Glutamatergic neuron (in vitro differentiated cells): Measurements from ENCODE around the gene HTT. TPM values are rescaled to one million over a fixed set of nuclear protein-coding genes. Genes with fewer than 3 reads are reported as not detected.

ENCODE experiments used
- DNase-seq: peaks from one replicate; pipeline ENCODE4 v3.0.0; 2022
- H3K27ac Mint-ChIP-seq: one replicate; pipeline ENCODE4 v1.8.0; 2020; ENCODE audit warnings: mild to moderate bottlenecking, mixed read lengths, inconsistent platforms; ENCODE audit not compliant: unreplicated experiment
- H3K27me3 Mint-ChIP-seq: one replicate; pipeline ENCODE4 v1.8.0; 2020; ENCODE audit warnings: mild to moderate bottlenecking, moderate library complexity, mixed read lengths, inconsistent platforms; ENCODE audit not compliant: unreplicated experiment
- H3K36me3 Mint-ChIP-seq: one replicate; pipeline ENCODE4 v1.8.0; 2020; ENCODE audit warnings: mild to moderate bottlenecking, mixed read lengths, inconsistent platforms; ENCODE audit not compliant: unreplicated experiment
- H3K4me1 Mint-ChIP-seq: one replicate; pipeline ENCODE4 v1.8.0; 2020; ENCODE audit warnings: mild to moderate bottlenecking, low read depth, mixed read lengths, inconsistent platforms; ENCODE audit not compliant: unreplicated experiment
- H3K4me3 Mint-ChIP-seq: one replicate; pipeline ENCODE4 v1.8.0; 2020; ENCODE audit warnings: mild to moderate bottlenecking, mixed read lengths, inconsistent platforms; ENCODE audit not compliant: unreplicated experiment
- H3K9me3 Mint-ChIP-seq: one replicate; pipeline ENCODE4 v1.8.0; 2020; ENCODE audit warnings: mild to moderate bottlenecking, moderate library complexity, mixed read lengths, inconsistent platforms; ENCODE audit not compliant: unreplicated experiment
- total RNA-seq: library from RNA; stranded (reverse); fragmentation: NEBNext Ultra II Directional; extraction: Animal tissue kit (Norgen Biotek cat#: 25700); gene quantifications from one replicate; pipeline ENCODE4 v1.2.1, GENCODE V29; 2021; ENCODE audit not compliant: unreplicated experiment
- TF ChIP-seq, protein P1 (sequence below): fragments of 200-600 bp; sonication (generic); IDR thresholded peaks from one replicate; pipeline ENCODE4 v1.5.0; 2021; ENCODE audit not compliant: partially characterized antibody, unreplicated experiment

Gene HTT
- total RNA-seq, 1 donor from 2014 or later, result 107 TPM

DNA sequence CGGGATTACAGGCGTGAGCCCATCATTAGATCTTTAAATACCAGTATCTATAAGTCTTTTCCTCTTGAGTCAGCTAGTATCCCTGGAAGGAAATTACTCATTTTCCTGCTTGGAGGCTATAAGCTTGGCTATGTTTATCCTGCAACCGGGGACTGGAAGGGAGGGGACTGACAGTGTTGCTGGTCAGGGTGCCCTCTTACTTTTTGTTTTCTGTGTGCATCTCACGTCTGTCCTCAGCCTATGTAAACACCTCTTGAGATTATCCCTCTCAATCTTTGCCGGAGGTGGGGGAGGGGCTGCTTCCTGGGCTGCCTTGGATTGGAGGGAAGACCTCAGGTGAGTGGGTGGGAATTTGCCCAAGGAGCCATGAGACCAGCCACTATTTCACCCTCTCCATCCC is 37.0 kb downstream of the HTT start:
- no peaks in the 10 kb centered on the region for H3K9me3 Mint-ChIP-seq
- TF ChIP-seq, protein P1, sequence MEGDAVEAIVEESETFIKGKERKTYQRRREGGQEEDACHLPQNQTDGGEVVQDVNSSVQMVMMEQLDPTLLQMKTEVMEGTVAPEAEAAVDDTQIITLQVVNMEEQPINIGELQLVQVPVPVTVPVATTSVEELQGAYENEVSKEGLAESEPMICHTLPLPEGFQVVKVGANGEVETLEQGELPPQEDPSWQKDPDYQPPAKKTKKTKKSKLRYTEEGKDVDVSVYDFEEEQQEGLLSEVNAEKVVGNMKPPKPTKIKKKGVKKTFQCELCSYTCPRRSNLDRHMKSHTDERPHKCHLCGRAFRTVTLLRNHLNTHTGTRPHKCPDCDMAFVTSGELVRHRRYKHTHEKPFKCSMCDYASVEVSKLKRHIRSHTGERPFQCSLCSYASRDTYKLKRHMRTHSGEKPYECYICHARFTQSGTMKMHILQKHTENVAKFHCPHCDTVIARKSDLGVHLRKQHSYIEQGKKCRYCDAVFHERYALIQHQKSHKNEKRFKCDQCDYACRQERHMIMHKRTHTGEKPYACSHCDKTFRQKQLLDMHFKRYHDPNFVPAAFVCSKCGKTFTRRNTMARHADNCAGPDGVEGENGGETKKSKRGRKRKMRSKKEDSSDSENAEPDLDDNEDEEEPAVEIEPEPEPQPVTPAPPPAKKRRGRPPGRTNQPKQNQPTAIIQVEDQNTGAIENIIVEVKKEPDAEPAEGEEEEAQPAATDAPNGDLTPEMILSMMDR, result no peak
- no peaks in the 10 kb centered on the region for H3K4me1 Mint-ChIP-seq
- no peaks in the 10 kb centered on the region for H3K36me3 Mint-ChIP-seq
- no peaks in the 10 kb centered on the region for H3K27me3 Mint-ChIP-seq
- no peak overlapping the region for H3K4me3 Mint-ChIP-seq
- DNase-seq, result no peak
- no peak overlapping the region for H3K27ac Mint-ChIP-seq

DNA sequence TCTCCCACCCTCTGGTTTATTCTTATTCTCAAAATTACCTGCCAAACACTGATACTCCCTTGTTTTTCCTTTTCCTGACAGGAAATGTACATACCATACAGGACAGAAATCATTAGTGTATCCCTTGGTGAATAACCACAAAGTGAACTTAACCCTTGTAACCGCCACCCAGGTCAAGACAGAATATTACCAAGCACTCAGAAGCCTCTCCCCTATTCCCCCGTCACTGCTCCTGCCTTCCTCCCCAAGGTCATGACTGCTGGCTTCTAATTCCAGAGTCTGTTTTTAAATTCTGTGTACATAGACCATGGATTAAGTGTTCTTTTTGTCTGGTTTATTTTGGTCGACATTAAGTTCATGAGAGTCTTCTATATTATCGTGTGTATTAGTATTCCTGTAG is 37.7 kb downstream of the HTT start:
- Mint-ChIP-seq H3K4me1 (no peaks in the 10 kb centered on the region), H3K27me3 (no peaks in the 10 kb centered on the region), H3K4me3 (no peak overlapping the region), H3K9me3 (no peaks in the 10 kb centered on the region), H3K36me3 (no peaks in the 10 kb centered on the region), H3K27ac (no peak overlapping the region)
- no peak for DNase-seq
- TF ChIP-seq, protein P1, result no peak

DNA sequence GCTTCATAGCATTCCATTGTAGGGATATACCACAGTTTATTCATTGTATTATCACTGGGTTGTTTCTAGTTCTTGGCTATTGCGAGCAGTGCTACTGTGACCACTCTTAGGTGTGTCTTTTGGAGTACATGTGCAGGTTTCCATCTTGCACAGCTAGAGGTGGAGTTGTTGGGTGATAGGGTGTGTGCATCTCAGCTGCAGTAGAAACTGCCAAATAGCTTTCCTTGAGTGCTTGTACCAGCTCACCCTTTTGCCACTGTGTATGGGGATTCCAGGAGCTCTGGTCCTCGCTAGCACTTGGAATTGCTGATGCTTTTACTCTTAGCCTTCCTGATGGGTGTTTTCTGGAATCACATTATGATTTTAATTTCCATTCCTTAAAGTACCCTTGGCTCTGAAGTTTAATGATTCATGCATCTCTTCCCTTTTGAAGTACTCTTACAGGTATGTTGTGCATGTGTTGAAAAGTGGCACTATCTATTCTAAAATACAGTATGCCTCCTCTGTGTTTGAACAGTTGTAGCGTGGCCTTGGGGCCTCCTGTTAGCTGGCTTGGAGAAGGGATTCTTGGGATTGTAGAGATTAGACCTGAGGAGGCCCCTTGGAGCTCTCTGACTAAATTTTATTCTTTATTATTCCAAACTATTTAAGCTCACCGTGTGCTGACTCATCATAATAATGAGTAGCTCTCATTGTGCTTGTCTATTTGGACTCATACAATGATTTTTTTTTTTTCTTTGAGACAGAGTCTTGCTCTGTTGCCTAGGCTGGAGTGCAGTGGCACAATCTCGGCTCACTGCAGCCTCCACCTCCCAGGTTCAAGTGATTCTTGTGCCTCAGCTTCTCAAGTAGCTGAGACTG is 38.4 kb downstream of the HTT start:
- Mint-ChIP-seq H3K9me3 (no peaks in the 10 kb centered on the region), H3K36me3 (no peaks in the 10 kb centered on the region), H3K27me3 (no peaks in the 10 kb centered on the region), H3K4me1 (no peaks in the 10 kb centered on the region), H3K27ac (no peak overlapping the region), H3K4me3 (no peak overlapping the region)
- TF ChIP-seq, protein P1, result no peak
- DNase-seq, result no peak

DNA sequence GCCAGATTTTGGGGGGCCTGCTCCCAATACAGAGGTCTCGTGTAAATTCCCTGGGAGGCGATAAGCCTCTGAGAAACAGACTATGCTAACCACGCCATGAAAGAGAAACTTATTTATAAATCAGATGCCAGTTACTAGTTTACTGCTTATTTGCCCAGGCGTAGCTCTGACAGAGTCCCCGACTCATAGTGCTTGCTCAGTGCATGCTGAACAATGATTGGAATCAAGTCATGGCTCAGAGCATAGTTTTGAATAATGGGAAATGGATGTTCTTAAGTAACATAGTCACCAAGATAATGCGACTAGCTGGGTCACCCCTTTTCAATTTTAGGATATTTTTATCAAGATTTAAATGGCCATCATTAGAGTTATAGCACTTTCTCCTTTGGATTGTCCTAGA is 39.9 kb downstream of the HTT start:
- H3K9me3 Mint-ChIP-seq, result no peaks in the 10 kb centered on the region
- no peak overlapping the region for H3K4me3 Mint-ChIP-seq
- peaks cover 5% of the 10 kb centered on the region for H3K36me3 Mint-ChIP-seq
- no peak overlapping the region for H3K27ac Mint-ChIP-seq
- TF ChIP-seq, protein P1, result no peak
- DNase-seq, result no peak
- no peaks in the 10 kb centered on the region for H3K27me3 Mint-ChIP-seq
- H3K4me1 Mint-ChIP-seq, result no peaks in the 10 kb centered on the region

DNA sequence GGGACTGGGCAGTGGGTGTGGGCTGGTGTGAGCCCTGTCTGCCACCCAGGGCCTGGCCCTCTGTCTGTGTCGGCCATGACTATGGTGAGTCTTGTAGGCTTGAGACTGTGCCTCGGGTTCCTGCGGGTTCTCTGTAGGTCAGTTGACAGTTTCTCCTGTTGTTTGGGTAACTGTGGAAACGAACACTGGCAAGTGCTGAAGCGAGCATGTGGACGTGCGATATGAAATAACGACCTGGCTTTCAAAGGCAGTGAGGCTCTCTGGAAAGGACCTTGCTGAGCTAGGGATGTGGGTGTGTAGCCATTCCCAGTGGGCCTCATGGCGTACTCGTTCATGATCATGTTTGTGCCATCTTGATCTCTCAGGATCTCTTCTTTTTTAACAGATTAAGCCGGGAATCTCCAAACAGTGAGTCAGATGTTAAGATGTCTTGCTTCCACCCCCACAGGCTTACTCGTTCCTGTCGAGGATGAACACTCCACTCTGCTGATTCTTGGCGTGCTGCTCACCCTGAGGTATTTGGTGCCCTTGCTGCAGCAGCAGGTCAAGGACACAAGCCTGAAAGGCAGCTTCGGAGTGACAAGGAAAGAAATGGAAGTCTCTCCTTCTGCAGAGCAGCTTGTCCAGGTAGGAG is 41.3 kb downstream of the HTT start:
- DNase-seq, result no peak
- Mint-ChIP-seq H3K9me3 (no peaks in the 10 kb centered on the region), H3K4me1 (no peaks in the 10 kb centered on the region), H3K27me3 (no peaks in the 10 kb centered on the region), H3K36me3 (peaks cover 11% of the 10 kb centered on the region), H3K27ac (no peak overlapping the region), H3K4me3 (no peak overlapping the region)
- TF ChIP-seq, protein P1, result no peak
